Measurements from ENCODE around the gene UPK3BL2.
"Not testable (repeated sequence)": the region's sequence is repeated elsewhere in the genome, so short reads cannot be mapped to it uniquely, and the experiment has no call there.

DNA sequence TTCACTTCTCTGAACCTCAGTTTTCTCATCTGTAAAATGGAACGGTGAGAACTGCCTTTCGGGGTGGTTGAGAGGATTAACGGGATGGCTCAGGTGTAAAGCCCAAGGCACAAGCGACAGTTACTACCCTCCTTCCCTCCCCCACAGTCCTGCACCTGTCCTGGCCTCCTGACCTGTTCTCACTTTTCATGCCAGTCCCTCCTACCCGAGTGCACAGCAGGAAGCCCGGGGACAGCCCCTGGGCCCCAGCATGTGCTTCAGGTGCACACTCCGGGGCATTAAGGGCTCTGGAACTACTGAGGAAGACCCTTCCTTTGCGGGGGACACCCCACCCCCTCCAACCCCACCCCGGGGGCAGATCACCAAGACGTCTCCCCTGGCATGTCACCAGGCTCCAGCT, 26.5 kb downstream of the UPK3BL2 start:
- TF ChIP-seq, protein P1, sequence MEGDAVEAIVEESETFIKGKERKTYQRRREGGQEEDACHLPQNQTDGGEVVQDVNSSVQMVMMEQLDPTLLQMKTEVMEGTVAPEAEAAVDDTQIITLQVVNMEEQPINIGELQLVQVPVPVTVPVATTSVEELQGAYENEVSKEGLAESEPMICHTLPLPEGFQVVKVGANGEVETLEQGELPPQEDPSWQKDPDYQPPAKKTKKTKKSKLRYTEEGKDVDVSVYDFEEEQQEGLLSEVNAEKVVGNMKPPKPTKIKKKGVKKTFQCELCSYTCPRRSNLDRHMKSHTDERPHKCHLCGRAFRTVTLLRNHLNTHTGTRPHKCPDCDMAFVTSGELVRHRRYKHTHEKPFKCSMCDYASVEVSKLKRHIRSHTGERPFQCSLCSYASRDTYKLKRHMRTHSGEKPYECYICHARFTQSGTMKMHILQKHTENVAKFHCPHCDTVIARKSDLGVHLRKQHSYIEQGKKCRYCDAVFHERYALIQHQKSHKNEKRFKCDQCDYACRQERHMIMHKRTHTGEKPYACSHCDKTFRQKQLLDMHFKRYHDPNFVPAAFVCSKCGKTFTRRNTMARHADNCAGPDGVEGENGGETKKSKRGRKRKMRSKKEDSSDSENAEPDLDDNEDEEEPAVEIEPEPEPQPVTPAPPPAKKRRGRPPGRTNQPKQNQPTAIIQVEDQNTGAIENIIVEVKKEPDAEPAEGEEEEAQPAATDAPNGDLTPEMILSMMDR (conservative IDR thresholded peaks at IDR 0.05 in 1 of 2, IDR thresholded peaks at IDR 0.05 in 1 of 2; ENCODE audit: low read depth in 1 of 2, low read length in 2 of 2), result not testable (repeated sequence)
- not testable (repeated sequence) for TF ChIP-seq EZH2 (IDR thresholded peaks at IDR 0.05; ENCODE audit: low read length, missing control alignments)

Measured in fibroblast of lung (primary cell).